K562 (cell line): ENCODE data around the gene DTX3. TPM values are rescaled to one million over a fixed set of nuclear protein-coding genes. Genes with fewer than 3 reads are reported as not detected.

Source experiments
- ATAC-seq: fragments of 200-7000 bp; cut with Tn5 transposase; 3 replicates; pipeline ENCODE4 v1.9.1; 2020; ENCODE audit warnings: moderate library complexity
- BruUV-seq: library from RNA; stranded (reverse); fragments of 400-500 nt; replicated peaks from 2 replicates; lab custom pipeline; 2021; lab: Mats Ljungman, UMichigan
- CTCF ChIA-PET: fragments of 300-600 bp; formaldehyde crosslinking; extraction: SDS; loops from one replicate; lab custom pipeline; 2021; ENCODE audit warnings: low intra/inter-chr PET ratio; lab: Yijun Ruan, JAX
- POLR2A ChIA-PET: fragments of 300-600, 350-650 bp; sonication (Branson Sonifier 250); formaldehyde crosslinking; extraction: SDS; loops from one replicate; lab custom pipeline; 2021; ENCODE audit warnings: antibody characterized with exemption, inconsistent platforms; lab: Yijun Ruan, JAX
- DNase-seq, 4 experiments: peaks; one replicate each; pipeline versions ENCODE4 v3.0.0 to v3.0.0-alpha.2; 2011 to 2018; ENCODE audit warnings: low spot score in 3 of 4, mixed read lengths in 3 of 4; ENCODE audit errors: extremely low read depth in 1 of 4
- FAIRE-seq: peaks from 2 replicates; lab custom pipeline; 2011; peaks lifted over from hg19 to GRCh38; lab: Jason Lieb, UNC
- H2AFZ ChIP-seq: 2 replicates; pipeline ENCODE4 v1.6.0; 2011; ENCODE audit warnings: low read depth, low read length, control low read depth, inconsistent platforms
- H3K27ac ChIP-seq: fragments of 200-600 bp; 3 replicates; pipeline ENCODE4 v1.8.0; 2011; ENCODE audit warnings: low read depth, mild to moderate bottlenecking, control low read depth, inconsistent platforms, low read length, moderate library complexity, mixed read lengths; ENCODE audit errors: extremely low read depth
- H3K27me3 ChIP-seq, 2 experiments: fragments of 300-600 bp in 1 of 2; 2 replicates in 1 of 2; 3 replicates in 1 of 2; pipeline versions ENCODE4 v1.6.0 to v1.8.0; 2011; ENCODE audit warnings: inconsistent platforms in 2 of 2, low read length in 2 of 2, mild to moderate bottlenecking in 1 of 2, mixed read lengths in 1 of 2, moderate library complexity in 1 of 2; ENCODE audit not compliant: control insufficient read depth in 2 of 2, insufficient read depth in 2 of 2
- H3K36me3 ChIP-seq: fragments of 300-600 bp; 3 replicates; pipeline ENCODE4 v1.8.0; 2011; ENCODE audit warnings: mild to moderate bottlenecking, low read length, inconsistent platforms; ENCODE audit not compliant: control insufficient read depth, insufficient read depth
- H3K4me1 ChIP-seq, 2 experiments: fragments of 200-600 bp in 1 of 2; replicated peaks in 1 of 2; 2 replicates in 1 of 2; 3 replicates in 1 of 2; pipeline versions ENCODE4 v1.5.1 to v1.8.0; 2011; ENCODE audit warnings: inconsistent platforms in 2 of 2, low read length in 2 of 2, mild to moderate bottlenecking in 1 of 2, mixed read lengths in 1 of 2, moderate library complexity in 1 of 2; ENCODE audit not compliant: control insufficient read depth in 2 of 2, insufficient read depth in 2 of 2
- H3K4me2 ChIP-seq: 2 replicates; pipeline ENCODE4 v1.6.1; 2011; ENCODE audit warnings: low read length, control low read depth, inconsistent platforms, mixed read lengths; ENCODE audit not compliant: insufficient read depth
- H3K4me3 ChIP-seq: fragments of 200-600 bp; sonication (generic), shearing (Covaris generic); 2 replicates; pipeline ENCODE4 v1.5.1; 2016; ENCODE audit warnings: control low read depth, inconsistent platforms
- H3K79me2 ChIP-seq: fragments of 200-600 bp; 3 replicates; pipeline ENCODE4 v1.8.0; 2011; ENCODE audit warnings: low read length, inconsistent platforms; ENCODE audit not compliant: control insufficient read depth, insufficient read depth
- H3K9ac ChIP-seq, 2 experiments: 2 replicates each; pipeline versions ENCODE4 v1.6.0 to v1.6.1; 2011; ENCODE audit warnings: low read depth in 2 of 2, low read length in 2 of 2, control low read depth in 1 of 2, inconsistent platforms in 1 of 2, mild to moderate bottlenecking in 1 of 2, mixed read lengths in 1 of 2; ENCODE audit not compliant: insufficient read depth in 1 of 2
- H3K9me1 ChIP-seq: one replicate; pipeline ENCODE4 v1.6.0; 2011; ENCODE audit warnings: inconsistent platforms, mild to moderate bottlenecking, low read length, moderate library complexity; ENCODE audit not compliant: control insufficient read depth, insufficient read depth
- H3K9me3 ChIP-seq: replicated peaks from 2 replicates; pipeline ENCODE4 v1.5.1; 2011; ENCODE audit warnings: low read depth, low read length, inconsistent platforms; ENCODE audit not compliant: control insufficient read depth, insufficient read depth
- H4K20me1 ChIP-seq: replicated peaks from 2 replicates; pipeline ENCODE4 v1.6.1; 2011; ENCODE audit warnings: low read length, inconsistent platforms, mixed read lengths; ENCODE audit not compliant: control insufficient read depth, insufficient read depth
- CHCHD3 ChIP-seq: fragments of 250-450 bp; sonication (Bioruptor Pico); IDR thresholded peaks from 2 replicates; pipeline ENCODE4 v2.1.2; 2022; ENCODE audit warnings: mild to moderate bottlenecking
- FOXK2 ChIP-seq, 2 experiments: fragments of 450-650 bp; IDR thresholded peaks in 1 of 2; conservative IDR thresholded peaks in 1 of 2; 2 replicates each; pipeline ENCODE4 v1.6.1; 2016; ENCODE audit warnings: low read depth in 2 of 2, mild to moderate bottlenecking in 1 of 2
- GTF2F1 ChIP-seq: IDR thresholded peaks from 2 replicates; pipeline ENCODE4 v1.6.1; 2011; ENCODE audit warnings: low read depth, low read length, improper control_type of control experiment
- HEY1 ChIP-seq: fragments of 250-450 bp; sonication (Bioruptor Pico); IDR thresholded peaks from 2 replicates; pipeline ENCODE4 v1.5.0; 2020; ENCODE audit warnings: mild to moderate bottlenecking, moderate library complexity, borderline replicate concordance
- KHSRP ChIP-seq: fragments of 450-650 bp; IDR thresholded peaks from 2 replicates; pipeline ENCODE4 v1.6.1; 2017
- MAFG ChIP-seq: fragments of 450-650 bp; conservative IDR thresholded peaks from 2 replicates; pipeline ENCODE4 v1.6.1; 2016; ENCODE audit warnings: missing genetic modification characterization, missing compliant biosample characterization
- NCOR1 ChIP-seq: fragments of 450-650 bp; IDR thresholded peaks from 2 replicates; pipeline ENCODE4 v1.6.1; 2016; ENCODE audit warnings: mild to moderate bottlenecking, moderate library complexity
- POLR2B ChIP-seq: fragments of 450-650 bp; IDR thresholded peaks from 2 replicates; pipeline ENCODE4 v1.6.1; 2018; ENCODE audit warnings: low read depth; ENCODE audit not compliant: partially characterized antibody
- USF1 ChIP-seq: sonication (generic); formaldehyde crosslinking; IDR thresholded peaks from 2 replicates; pipeline ENCODE4 v1.9.0; 2022; ENCODE audit warnings: mild to moderate bottlenecking, missing genetic modification reagents
- ZNF274 ChIP-seq: IDR thresholded peaks from 2 replicates; pipeline ENCODE4 v1.6.1; 2011; ENCODE audit warnings: low read depth, mild to moderate bottlenecking, low read length, moderate library complexity, borderline replicate concordance
- ZNF644 ChIP-seq: fragments of 200-800 bp; sonication (Bioruptor generic); IDR thresholded peaks from 2 replicates; pipeline ENCODE4 v1.6.1; 2016; ENCODE audit warnings: low read depth, missing genetic modification characterization, missing compliant biosample characterization
- in situ Hi-C: fragments of 300-500 bp; cut with MboI; formaldehyde crosslinking; loops from 4 replicates; pipeline ENCODE4 v1.15.0; 2018; ENCODE audit warnings: inconsistent platforms, mixed read lengths
- intact Hi-C: fragments of 100-400 bp; cut with micrococcal nuclease; formaldehyde crosslinking; loops from 2 replicates; pipeline ENCODE4 v1.14.2; 2022
- polyA plus RNA-seq, 8 experiments: library from polyadenylated mRNA; depleted of rRNA in 4 of 8; stranded (reverse) in 5 of 8; unstranded in 3 of 8; fragments of >200 nt; fragmentation: Nextera tagmentation in 2 of 8; fragmentation: Illumina TruSeq in 1 of 8; extraction: Ambion mirVana in 2 of 8; extraction: Trizol in 1 of 8; gene quantifications; 2 replicates each; pipeline versions ENCODE4 v1.2.1 to v1.2.3, GENCODE V29; 2011 to 2014; ENCODE audit warnings: inconsistent platforms in 1 of 8, missing spikeins in 1 of 8
- total RNA-seq, 7 experiments: library from RNA; depleted of rRNA in 6 of 7; stranded (reverse); fragments of >200 nt in 6 of 7; fragmentation: Illumina TruSeq in 2 of 7; extraction: Trizol in 2 of 7; gene quantifications; 2 replicates each; pipeline versions ENCODE4 v1.2.1 to v1.2.3, GENCODE V29; 2011 to 2021; ENCODE audit warnings: low replicate concordance in 1 of 7

The DTX3 gene
- total and polyA plus RNA-seq, 9 of the 15 experiments (the other 6 are each of a cell fraction or from before 2014, with no cell fraction given): 0.03 to 0.09 (median 0.06) TPM; not detected in 6

GRCh38 chr12:57584050-57584449 is 20.6 kb upstream of the DTX3 start (continued):
- TF ChIP-seq USF1 (CRISPR knock-in tag): no peak
- no peak for TF ChIP-seq KHSRP

GRCh38 chr12:57584690-57585089 is 19.9 kb upstream of the DTX3 start:
- Histone ChIP-seq H3K9me1 (no peaks in the 10 kb centered on the region), H4K20me1 (peaks cover 3% of the 10 kb centered on the region; the same call in 1 of the 2 replicates), H3K4me3 (no peak overlapping the region), H3K9me3 (no peaks in the 10 kb centered on the region), H3K27me3 (no peaks in the 10 kb centered on the region), H3K36me3 (peaks cover 55% of the 10 kb centered on the region; the same call in 2 of the 3 replicates), H3K27ac (no peak overlapping the region), H2AFZ (no peak overlapping the region), H3K79me2 (no peaks in the 10 kb centered on the region), H3K9ac (no peak overlapping the region), H3K4me1 (peaks cover 4 to 7% of the 10 kb centered on the region in 2 experiments; a peak in 4 of 5 replicates), H3K4me2 (no peak overlapping the region)
- BruUV-seq: TSS peak; percentile 32
- no peak for ATAC-seq
- TF ChIP-seq POLR2B: no peak
- TF ChIP-seq GTF2F1: no peak
- no peak for TF ChIP-seq MAFG (tag)
- TF ChIP-seq ZNF274: no peak
- no peak for TF ChIP-seq ZNF644 (tag)
- no peak for TF ChIP-seq FOXK2 (conservative IDR thresholded peaks at IDR 0.05 in 1 of 2, IDR thresholded peaks at IDR 0.05 in 1 of 2; ENCODE audit: low read depth in 2 of 2)
- TF ChIP-seq NCOR1: no peak
- TF ChIP-seq HEY1 (CRISPR knock-in tag): no peak
- TF ChIP-seq CHCHD3 (CRISPR knock-in tag): no peak
- intact Hi-C loops: no loop called here
- DNase-seq: no peak
- POLR2A ChIA-PET: interaction anchor here (0.6 to 1.1 kb wide), 3 partner anchors 24 to 64 kb away, joined by 3 to 4 read pairs (median 3); partner anchors contain the start of gene DDIT3
- no peak for FAIRE-seq
- in situ Hi-C loops: no loop called here
- CTCF ChIA-PET: interaction anchor here (1.1 to 4.6 kb wide), 2 partner anchors 37 to 148 kb away, joined by 4 to 36 read pairs; no protein-coding TSS in a partner anchor
